Measurements from ENCODE around the gene ADAM10. TPM values are rescaled to one million over a fixed set of nuclear protein-coding genes. Genes with fewer than 3 reads are reported as not detected.

The ADAM10 gene
- total RNA-seq, 1 donor from 2014 or later = 243 TPM

GRCh38 chr15:58703610-58704009 lies 45.9 kb downstream of the ADAM10 start:
- Histone ChIP-seq H3K27ac (ENCODE audit: low read depth, low read length) (no peak overlapping the region), H3K4me3 (ENCODE audit: insufficient read depth, low read depth, low read length) (no peak overlapping the region)
- TF ChIP-seq, protein P1, sequence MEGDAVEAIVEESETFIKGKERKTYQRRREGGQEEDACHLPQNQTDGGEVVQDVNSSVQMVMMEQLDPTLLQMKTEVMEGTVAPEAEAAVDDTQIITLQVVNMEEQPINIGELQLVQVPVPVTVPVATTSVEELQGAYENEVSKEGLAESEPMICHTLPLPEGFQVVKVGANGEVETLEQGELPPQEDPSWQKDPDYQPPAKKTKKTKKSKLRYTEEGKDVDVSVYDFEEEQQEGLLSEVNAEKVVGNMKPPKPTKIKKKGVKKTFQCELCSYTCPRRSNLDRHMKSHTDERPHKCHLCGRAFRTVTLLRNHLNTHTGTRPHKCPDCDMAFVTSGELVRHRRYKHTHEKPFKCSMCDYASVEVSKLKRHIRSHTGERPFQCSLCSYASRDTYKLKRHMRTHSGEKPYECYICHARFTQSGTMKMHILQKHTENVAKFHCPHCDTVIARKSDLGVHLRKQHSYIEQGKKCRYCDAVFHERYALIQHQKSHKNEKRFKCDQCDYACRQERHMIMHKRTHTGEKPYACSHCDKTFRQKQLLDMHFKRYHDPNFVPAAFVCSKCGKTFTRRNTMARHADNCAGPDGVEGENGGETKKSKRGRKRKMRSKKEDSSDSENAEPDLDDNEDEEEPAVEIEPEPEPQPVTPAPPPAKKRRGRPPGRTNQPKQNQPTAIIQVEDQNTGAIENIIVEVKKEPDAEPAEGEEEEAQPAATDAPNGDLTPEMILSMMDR (IDR thresholded peaks at IDR 0.05; ENCODE audit: insufficient read depth, low read depth, low read length) = no peak
- TF ChIP-seq EZH2 (IDR thresholded peaks at IDR 0.05; ENCODE audit: insufficient read depth, low read length) = no peak

DNA sequence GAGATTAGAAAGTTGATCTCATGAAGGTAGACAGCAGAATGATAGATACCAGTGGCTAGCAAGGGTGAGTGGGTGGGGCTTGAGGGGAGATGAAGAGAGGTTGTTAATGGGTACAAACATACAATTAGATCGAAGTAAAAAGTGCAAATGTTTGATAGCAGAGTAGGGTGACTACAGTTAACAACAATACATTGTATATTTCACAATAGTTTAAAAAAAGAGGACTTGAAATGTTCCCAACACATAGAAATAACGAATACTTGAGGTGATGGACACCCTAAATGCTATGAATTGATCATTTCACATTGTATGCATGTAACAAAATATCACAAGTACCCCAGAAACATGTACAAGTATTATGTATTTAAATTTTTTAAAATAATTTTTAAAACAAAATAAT lies 47.3 kb downstream of the ADAM10 start:
- H3K4me1 ChIP-seq (ENCODE audit: insufficient read depth, low read length) = no peaks in the 10 kb centered on the region
- TF ChIP-seq, protein P1 (IDR thresholded peaks at IDR 0.05; ENCODE audit: insufficient read depth, low read depth, low read length) = no peak
- no peak for TF ChIP-seq EZH2 (IDR thresholded peaks at IDR 0.05; ENCODE audit: insufficient read depth, low read length)
- H3K27me3 Mint-ChIP-seq (ENCODE audit: low read depth, unreplicated experiment) = no peaks in the 10 kb centered on the region
- H3K79me2 ChIP-seq (ENCODE audit: insufficient read depth, low read length) = peaks cover 77% of the 10 kb centered on the region
- no peak overlapping the region for H3K27ac ChIP-seq (ENCODE audit: low read depth, low read length)
- peaks cover 8% of the 10 kb centered on the region for H3K4me1 Mint-ChIP-seq (ENCODE audit: low read depth, unreplicated experiment)
- no peaks in the 10 kb centered on the region for H3K9me3 ChIP-seq (ENCODE audit: insufficient read depth, low read depth, low read length)
- no peak overlapping the region for H3K27ac Mint-ChIP-seq (ENCODE audit: unreplicated experiment)
- H3K4me3 ChIP-seq (ENCODE audit: insufficient read depth, low read depth, low read length) = no peak overlapping the region
- H3K9me3 Mint-ChIP-seq (ENCODE audit: unreplicated experiment) = peaks cover 12% of the 10 kb centered on the region
- DNase-seq (ENCODE audit: low read depth) = no peak
- no peaks in the 10 kb centered on the region for H3K27me3 ChIP-seq (ENCODE audit: insufficient read depth, low read length)
- no peaks in the 10 kb centered on the region for H3K36me3 ChIP-seq (ENCODE audit: insufficient read depth, low read length)
- H3K4me3 Mint-ChIP-seq (ENCODE audit: unreplicated experiment) = no peak overlapping the region
- peaks cover 26% of the 10 kb centered on the region for H3K36me3 Mint-ChIP-seq (ENCODE audit: low read depth, unreplicated experiment)
- no peak overlapping the region for H2AFZ ChIP-seq (ENCODE audit: low read depth, low read length)
- H4K20me1 ChIP-seq (ENCODE audit: insufficient read depth, low read length) = peaks cover 58% of the 10 kb centered on the region
- FAIRE-seq = no peak
- H3K4me2 ChIP-seq (ENCODE audit: low read length) = no peak overlapping the region
- no peak overlapping the region for H3K9ac ChIP-seq (ENCODE audit: low read length)

More at GRCh38 chr15:58703610-58704009, 45.9 kb downstream of the ADAM10 start:
- Histone ChIP-seq H2AFZ (ENCODE audit: low read depth, low read length) (no peak overlapping the region), H3K36me3 (ENCODE audit: insufficient read depth, low read length) (no peaks in the 10 kb centered on the region), H3K9me3 (ENCODE audit: insufficient read depth, low read depth, low read length) (no peaks in the 10 kb centered on the region), H3K4me2 (ENCODE audit: low read length) (no peak overlapping the region), H3K27me3 (ENCODE audit: insufficient read depth, low read length) (no peaks in the 10 kb centered on the region), H3K4me1 (ENCODE audit: insufficient read depth, low read length) (no peaks in the 10 kb centered on the region), H3K79me2 (ENCODE audit: insufficient read depth, low read length) (peaks cover 77% of the 10 kb centered on the region), H4K20me1 (ENCODE audit: insufficient read depth, low read length) (peaks cover 51% of the 10 kb centered on the region), H3K9ac (ENCODE audit: low read length) (no peak overlapping the region)
- FAIRE-seq (no peak), DNase-seq (ENCODE audit: low read depth) (no peak)
- no peaks in the 10 kb centered on the region for H3K27me3 Mint-ChIP-seq (ENCODE audit: low read depth, unreplicated experiment)
- peaks cover 12% of the 10 kb centered on the region for H3K9me3 Mint-ChIP-seq (ENCODE audit: unreplicated experiment)
- H3K27ac Mint-ChIP-seq (ENCODE audit: unreplicated experiment) = no peak overlapping the region
- H3K4me1 Mint-ChIP-seq (ENCODE audit: low read depth, unreplicated experiment) = peaks cover 8% of the 10 kb centered on the region
- peaks cover 24% of the 10 kb centered on the region for H3K36me3 Mint-ChIP-seq (ENCODE audit: low read depth, unreplicated experiment)
- no peak overlapping the region for H3K4me3 Mint-ChIP-seq (ENCODE audit: unreplicated experiment)

DNA sequence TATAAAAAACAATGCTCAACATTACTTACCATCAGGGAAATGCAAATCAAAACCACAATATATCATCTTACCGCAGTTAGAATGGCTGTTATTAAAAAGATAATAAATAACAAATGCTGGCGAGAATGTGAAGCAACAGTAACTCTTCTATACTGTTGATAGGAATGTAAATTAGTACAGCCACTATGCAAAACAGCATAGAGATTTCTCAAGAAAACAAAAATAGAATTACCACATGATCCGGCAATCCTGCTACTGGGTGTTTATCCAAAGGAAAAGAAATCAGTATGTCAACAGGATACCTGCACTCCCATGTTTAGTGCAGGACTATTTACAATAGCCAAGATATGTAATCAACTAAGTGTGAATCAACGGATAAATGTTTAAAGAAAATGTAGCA lies 48.1 kb downstream of the ADAM10 start:
- Mint-ChIP-seq H3K9me3 (ENCODE audit: unreplicated experiment) (peaks cover 12% of the 10 kb centered on the region), H3K4me1 (ENCODE audit: low read depth, unreplicated experiment) (peaks cover 10% of the 10 kb centered on the region), H3K27me3 (ENCODE audit: low read depth, unreplicated experiment) (no peaks in the 10 kb centered on the region), H3K36me3 (ENCODE audit: low read depth, unreplicated experiment) (peaks cover 24% of the 10 kb centered on the region), H3K27ac (ENCODE audit: unreplicated experiment) (no peak overlapping the region), H3K4me3 (ENCODE audit: unreplicated experiment) (no peak overlapping the region)
- H3K9ac ChIP-seq (ENCODE audit: low read length) = no peak overlapping the region
- no peak for FAIRE-seq
- no peaks in the 10 kb centered on the region for H3K9me3 ChIP-seq (ENCODE audit: insufficient read depth, low read depth, low read length)
- peaks cover 67% of the 10 kb centered on the region for H4K20me1 ChIP-seq (ENCODE audit: insufficient read depth, low read length)
- H3K27me3 ChIP-seq (ENCODE audit: insufficient read depth, low read length) = no peaks in the 10 kb centered on the region
- H2AFZ ChIP-seq (ENCODE audit: low read depth, low read length) = no peak overlapping the region
- no peaks in the 10 kb centered on the region for H3K36me3 ChIP-seq (ENCODE audit: insufficient read depth, low read length)
- no peak for DNase-seq (ENCODE audit: low read depth)
- TF ChIP-seq, protein P1 (IDR thresholded peaks at IDR 0.05; ENCODE audit: insufficient read depth, low read depth, low read length) = no peak
- TF ChIP-seq EZH2 (IDR thresholded peaks at IDR 0.05; ENCODE audit: insufficient read depth, low read length) = no peak
- no peaks in the 10 kb centered on the region for H3K4me1 ChIP-seq (ENCODE audit: insufficient read depth, low read length)
- H3K79me2 ChIP-seq (ENCODE audit: insufficient read depth, low read length) = peaks cover 85% of the 10 kb centered on the region
- H3K4me2 ChIP-seq (ENCODE audit: low read length) = no peak overlapping the region
- no peak overlapping the region for H3K4me3 ChIP-seq (ENCODE audit: insufficient read depth, low read depth, low read length)
- no peak overlapping the region for H3K27ac ChIP-seq (ENCODE audit: low read depth, low read length)
